ENCODE data around the gene UNC79.

UNC79 gene

GRCh38 chr14:93733231-93733630 lies 302.5 kb downstream of the UNC79 start:
- Histone ChIP-seq H3K36me3 (replicated peaks; ENCODE audit: insufficient read depth, low read length) (no peaks in the 10 kb centered on the region), H3F3A (ENCODE audit: insufficient read depth, low read length) (no peaks in the 10 kb centered on the region), H3K4me3 (ENCODE audit: low read length) (no peak overlapping the region), H3K27me3 (replicated peaks; ENCODE audit: insufficient read depth, low read length) (no peaks in the 10 kb centered on the region), H3K9ac (ENCODE audit: low read length) (no peak overlapping the region), H3K4me2 (ENCODE audit: low read depth, low read length) (no peak overlapping the region), H3K79me2 (ENCODE audit: low read length) (no peaks in the 10 kb centered on the region), H3K9me2 (replicated peaks; ENCODE audit: insufficient read depth, low read length) (no peaks in the 10 kb centered on the region), H3K4me1 (ENCODE audit: low read length) (no peaks in the 10 kb centered on the region), H4K20me1 (ENCODE audit: insufficient read depth, low read length) (no peaks in the 10 kb centered on the region), H3K27ac (ENCODE audit: low read length) (no peak overlapping the region), H3K9me3 (replicated peaks; ENCODE audit: insufficient read depth, low read length) (no peaks in the 10 kb centered on the region), H2AFZ (ENCODE audit: low read length) (no peak overlapping the region)
- no peak for DNase-seq
- TF ChIP-seq EZH2 (optimal IDR thresholded peaks at IDR 0.05; ENCODE audit: low read depth, low read length) (no peak), CTCF (IDR thresholded peaks at IDR 0.05; ENCODE audit: low read length) (no peak), EZH2phosphoT487 (IDR thresholded peaks at IDR 0.05; ENCODE audit: low read length) (no peak)

GRCh38 chr14:93733631-93734030 lies 302.9 kb downstream of the UNC79 start:
- Histone ChIP-seq H3K9me3 (replicated peaks; ENCODE audit: insufficient read depth, low read length) (no peaks in the 10 kb centered on the region), H2AFZ (ENCODE audit: low read length) (no peak overlapping the region), H3K27me3 (replicated peaks; ENCODE audit: insufficient read depth, low read length) (no peaks in the 10 kb centered on the region), H3K4me1 (ENCODE audit: low read length) (no peaks in the 10 kb centered on the region), H4K20me1 (ENCODE audit: insufficient read depth, low read length) (no peaks in the 10 kb centered on the region), H3K27ac (ENCODE audit: low read length) (no peak overlapping the region), H3K4me3 (ENCODE audit: low read length) (no peak overlapping the region), H3K9ac (ENCODE audit: low read length) (no peak overlapping the region), H3K9me2 (replicated peaks; ENCODE audit: insufficient read depth, low read length) (no peaks in the 10 kb centered on the region), H3K4me2 (ENCODE audit: low read depth, low read length) (no peak overlapping the region), H3F3A (ENCODE audit: insufficient read depth, low read length) (no peaks in the 10 kb centered on the region), H3K36me3 (replicated peaks; ENCODE audit: insufficient read depth, low read length) (no peaks in the 10 kb centered on the region), H3K79me2 (ENCODE audit: low read length) (no peaks in the 10 kb centered on the region)
- TF ChIP-seq EZH2 (optimal IDR thresholded peaks at IDR 0.05; ENCODE audit: low read depth, low read length), result no peak
- no peak for TF ChIP-seq CTCF (IDR thresholded peaks at IDR 0.05; ENCODE audit: low read length)
- TF ChIP-seq EZH2phosphoT487 (IDR thresholded peaks at IDR 0.05; ENCODE audit: low read length), result no peak
- no peak for DNase-seq

- no peak overlapping the region for H3K4me2 ChIP-seq (ENCODE audit: low read depth, low read length)
Measured at GRCh38 chr14:93734086-93734822, 303.5 kb downstream of the UNC79 start.

More at GRCh38 chr14:93734086-93734822, 303.5 kb downstream of the UNC79 start:
- Histone ChIP-seq H2AFZ (ENCODE audit: low read length) (no peak overlapping the region), H3F3A (ENCODE audit: insufficient read depth, low read length) (no peaks in the 10 kb centered on the region), H3K36me3 (replicated peaks; ENCODE audit: insufficient read depth, low read length) (no peaks in the 10 kb centered on the region), H3K9ac (ENCODE audit: low read length) (no peak overlapping the region), H3K27ac (ENCODE audit: low read length) (no peak overlapping the region), H3K9me2 (replicated peaks; ENCODE audit: insufficient read depth, low read length) (no peaks in the 10 kb centered on the region), H3K79me2 (ENCODE audit: low read length) (no peaks in the 10 kb centered on the region), H3K4me3 (ENCODE audit: low read length) (no peak overlapping the region), H3K4me1 (ENCODE audit: low read length) (no peaks in the 10 kb centered on the region), H3K9me3 (replicated peaks; ENCODE audit: insufficient read depth, low read length) (no peaks in the 10 kb centered on the region), H3K27me3 (replicated peaks; ENCODE audit: insufficient read depth, low read length) (no peaks in the 10 kb centered on the region), H4K20me1 (ENCODE audit: insufficient read depth, low read length) (no peaks in the 10 kb centered on the region)
- DNase-seq, result no peak
- TF ChIP-seq EZH2phosphoT487 (IDR thresholded peaks at IDR 0.05; ENCODE audit: low read length) (no peak), EZH2 (optimal IDR thresholded peaks at IDR 0.05; ENCODE audit: low read depth, low read length) (no peak), CTCF (IDR thresholded peaks at IDR 0.05; ENCODE audit: low read length) (no peak)
